HG03432 (cell line): ENCODE results near the gene LGI1.
"Not testable (repeated sequence)": the region's sequence is repeated elsewhere in the genome, so short reads cannot be mapped to it uniquely, and the experiment has no call there.

ENCODE experiments used
- ATAC-seq: cut with Tn5 transposase; IDR thresholded peaks from one replicate; pipeline ENCODE4 v1.9.1; 2021; ENCODE audit warnings: mild to moderate bottlenecking, moderate library complexity; ENCODE audit not compliant: unreplicated experiment

Gene LGI1

DNA sequence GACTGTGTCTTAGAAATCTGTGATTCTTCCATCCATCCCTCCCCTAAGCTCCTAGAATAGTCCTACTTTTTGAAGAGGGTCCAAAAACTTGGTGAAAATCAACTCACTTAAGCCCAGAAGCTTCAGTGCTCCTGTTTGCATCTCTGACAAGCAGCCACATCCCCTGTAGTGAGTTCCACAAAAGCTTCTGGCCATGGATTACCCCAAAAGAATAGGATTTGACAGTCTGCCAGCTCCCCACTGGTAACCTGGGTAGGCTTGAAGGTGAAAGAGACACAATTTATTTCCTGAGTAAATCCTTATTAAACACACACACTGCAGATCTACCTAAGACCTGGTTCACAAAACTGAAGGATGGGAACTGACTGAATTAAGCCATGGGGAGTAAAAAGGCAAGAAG is 46.5 kb downstream of the LGI1 start:
- ATAC-seq = no peak

DNA sequence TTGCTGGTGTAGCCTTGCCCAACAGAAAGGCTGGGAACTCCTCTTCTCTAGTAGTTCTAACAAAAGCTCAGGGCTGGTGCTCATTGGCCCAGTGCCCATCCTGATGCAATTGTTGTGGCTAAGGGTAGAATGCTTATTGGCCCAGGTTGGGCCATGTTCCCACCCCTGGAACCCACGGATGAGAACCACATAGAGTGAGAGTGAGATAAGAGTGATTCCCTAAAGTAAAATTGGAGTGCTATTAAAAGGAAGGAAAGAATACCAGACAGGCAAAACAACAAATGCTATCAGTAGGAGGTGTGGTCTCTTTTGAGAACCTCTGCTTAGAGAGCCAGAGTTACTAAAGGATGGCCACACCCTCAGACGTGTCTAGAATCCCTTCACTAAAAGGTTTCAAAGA is 49.2 kb downstream of the LGI1 start:
- no peak for ATAC-seq

DNA sequence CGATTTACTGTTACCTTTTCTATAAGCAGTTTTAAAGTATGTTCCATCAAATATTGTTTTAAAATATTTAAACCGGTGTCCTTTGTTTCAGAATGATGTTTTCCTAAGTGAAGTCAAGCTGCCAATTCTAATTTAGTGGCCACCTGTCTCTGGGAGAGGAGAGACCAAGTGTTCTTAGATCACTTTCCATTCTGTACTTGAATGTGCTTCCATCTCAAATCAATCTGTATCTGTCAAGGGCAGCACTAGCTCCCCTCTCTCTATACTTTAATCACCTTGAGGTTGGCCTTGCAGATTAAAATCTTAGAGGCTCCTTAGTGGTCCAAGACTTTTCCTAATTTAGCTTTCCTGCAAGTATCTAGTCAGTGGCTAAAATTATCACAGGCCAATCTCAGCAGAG is 49.6 kb downstream of the LGI1 start:
- ATAC-seq = no peak

DNA sequence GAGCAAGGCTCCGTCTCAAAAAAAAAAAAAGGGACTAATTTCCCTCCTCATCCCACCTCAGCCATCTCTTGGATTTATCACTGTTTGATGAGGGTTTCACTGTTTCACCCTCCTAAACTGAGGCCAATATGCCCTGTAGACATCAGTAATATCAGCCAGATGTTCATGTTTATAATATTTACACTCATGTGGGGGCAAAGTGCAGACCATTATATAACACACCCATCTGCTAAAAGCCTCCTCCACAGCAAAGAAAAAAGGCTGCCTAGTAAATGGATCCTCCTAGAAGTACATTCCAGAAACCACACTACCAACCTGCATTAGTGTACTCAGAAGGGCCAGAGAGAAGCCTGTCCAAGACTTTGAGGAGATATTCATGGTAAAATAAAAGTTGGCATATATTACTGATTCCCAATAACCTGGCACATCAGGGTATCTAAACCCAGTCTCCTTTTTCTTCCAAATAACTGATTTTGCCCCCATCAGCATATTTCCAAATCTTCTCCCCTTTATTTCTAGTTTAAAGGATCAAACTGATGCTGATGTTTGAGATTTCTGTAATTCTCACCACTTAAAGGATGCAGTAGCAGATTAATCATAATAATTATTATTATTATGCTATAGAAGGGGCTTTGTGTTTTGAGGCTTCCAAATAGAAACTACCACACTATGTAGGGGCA is 55.1 kb downstream of the LGI1 start:
- no peak for ATAC-seq

DNA sequence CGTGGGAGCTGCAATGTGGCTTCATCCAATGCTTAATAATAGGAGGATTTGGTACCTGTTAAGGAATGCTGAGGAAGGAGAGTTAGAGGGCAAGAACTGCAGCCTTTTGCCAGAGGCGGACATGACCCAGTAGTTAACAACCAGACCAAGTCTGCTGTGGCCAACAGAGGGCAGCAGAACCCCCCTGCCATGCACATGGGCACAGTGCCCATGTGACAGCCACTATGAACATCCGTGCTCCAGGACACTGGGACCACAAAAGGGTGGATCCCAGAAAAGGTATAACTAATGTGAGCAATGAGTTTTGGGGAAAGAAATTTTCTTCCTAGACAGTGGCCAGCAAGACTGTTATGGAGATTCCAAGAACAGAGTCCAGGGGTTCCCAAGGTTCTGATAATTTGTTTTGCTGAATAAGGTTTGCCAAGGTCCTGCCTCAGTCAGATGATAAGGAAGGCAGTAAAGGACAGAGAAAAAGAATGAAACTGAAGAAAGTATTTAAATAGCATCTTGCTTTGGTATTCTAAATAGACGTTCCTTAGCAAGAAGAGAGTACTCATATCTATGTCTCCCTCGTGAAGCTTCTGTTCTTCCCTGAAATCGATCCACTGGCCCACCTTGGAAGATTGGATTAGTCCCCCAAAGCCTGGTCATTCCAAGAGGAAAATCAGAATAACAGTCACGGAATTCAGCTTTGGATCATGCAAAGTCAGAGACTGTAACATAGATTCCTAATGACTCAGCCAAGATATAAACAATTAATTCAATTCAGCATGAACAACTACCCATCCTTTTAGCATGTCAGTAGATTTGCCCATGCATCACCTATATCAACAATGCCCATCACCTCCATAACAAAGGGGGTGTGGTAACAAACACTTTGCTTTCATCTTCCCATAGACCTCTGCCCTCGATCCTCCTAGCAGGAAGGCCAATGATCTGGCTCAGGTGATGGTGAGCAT is 56.0 kb downstream of the LGI1 start:
- no peak for ATAC-seq

DNA sequence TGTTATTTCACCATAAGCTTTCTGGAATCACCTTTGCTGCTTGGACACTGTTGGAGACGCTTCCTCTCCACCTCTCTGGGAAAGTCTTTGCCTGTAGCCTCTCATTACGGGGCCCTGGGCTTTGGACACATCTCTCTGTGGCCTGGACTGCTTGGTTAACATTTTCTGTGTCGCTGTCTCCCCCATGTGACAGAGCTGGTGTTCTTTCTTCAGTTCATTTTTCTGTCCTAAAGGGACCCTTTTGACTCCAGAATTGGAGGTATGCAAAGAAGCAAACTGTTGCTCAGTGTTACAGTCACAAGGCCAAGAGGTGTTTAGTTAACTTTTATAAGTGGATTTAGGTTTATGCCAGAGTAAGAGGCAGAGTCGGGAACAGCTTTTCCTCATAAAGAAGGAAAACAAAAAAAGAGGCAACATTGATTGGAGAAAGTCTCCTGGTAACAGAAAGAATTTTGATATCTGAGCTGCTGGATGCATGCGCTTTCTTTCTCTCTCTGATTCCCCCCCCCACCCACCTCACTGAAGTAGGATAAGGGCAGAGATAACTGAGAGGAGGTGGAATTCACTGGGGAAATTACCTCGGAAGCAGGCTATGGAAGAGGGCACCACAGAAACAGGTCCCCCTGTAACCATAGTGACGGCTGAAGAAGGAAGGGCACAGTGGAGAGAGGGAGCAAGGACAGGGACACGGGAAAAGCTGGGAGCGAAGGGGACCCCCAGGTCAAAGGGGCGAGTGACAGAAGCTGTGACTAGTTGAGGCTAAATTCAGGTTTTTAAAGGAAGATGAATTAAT is 57.8 kb downstream of the LGI1 start:
- ATAC-seq = no peak

DNA sequence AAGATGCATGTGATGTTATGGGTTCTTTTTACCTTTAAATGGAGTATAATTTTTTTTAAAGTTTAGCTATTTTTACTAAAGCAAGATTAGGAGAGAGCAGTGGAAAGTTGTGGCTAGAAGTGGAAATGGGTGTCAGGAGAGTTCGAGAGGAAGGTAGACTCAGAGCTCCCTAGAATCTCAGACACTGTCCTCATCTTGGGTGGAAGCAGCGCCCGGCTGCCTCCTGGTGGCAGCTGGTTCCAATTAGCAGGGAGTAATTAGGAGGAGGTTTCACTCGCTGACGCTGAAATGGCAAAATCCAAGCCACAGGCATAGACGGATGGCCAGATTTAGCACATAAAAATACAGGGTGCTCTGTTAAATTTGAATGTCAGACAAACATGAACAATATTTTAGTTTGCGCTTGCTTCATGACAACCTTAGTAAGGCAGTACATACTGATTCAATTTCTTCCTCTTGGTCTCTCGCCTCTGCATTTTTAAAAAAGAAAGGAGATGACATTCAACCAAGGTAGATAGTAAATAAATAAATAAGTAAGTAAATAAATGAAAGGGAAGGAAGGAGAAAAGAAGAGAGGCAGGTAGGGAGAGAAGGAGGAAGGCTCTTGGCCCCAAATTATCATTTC is 58.5 kb downstream of the LGI1 start:
- ATAC-seq = peak; percentile 76

DNA sequence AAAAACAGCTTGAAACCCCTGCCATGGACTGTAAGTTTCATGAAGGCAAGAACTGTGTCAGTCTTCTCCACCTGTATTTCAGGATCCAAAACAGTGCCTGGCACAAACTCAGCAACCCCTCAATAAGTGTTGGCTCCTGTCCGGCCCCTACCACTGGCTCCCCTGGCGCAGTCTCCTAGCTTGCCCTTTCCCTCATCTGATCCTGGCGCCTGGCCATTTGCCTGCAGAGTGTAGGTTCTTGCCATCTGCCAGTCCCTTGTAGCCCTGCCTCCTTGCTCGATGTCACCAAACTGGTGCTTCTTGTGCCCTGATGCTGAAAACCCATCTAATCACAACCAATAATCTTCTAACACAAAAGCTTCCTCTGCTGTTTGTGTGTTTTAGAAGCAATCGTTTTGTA is 60.4 kb downstream of the LGI1 start:
- ATAC-seq = no peak

DNA sequence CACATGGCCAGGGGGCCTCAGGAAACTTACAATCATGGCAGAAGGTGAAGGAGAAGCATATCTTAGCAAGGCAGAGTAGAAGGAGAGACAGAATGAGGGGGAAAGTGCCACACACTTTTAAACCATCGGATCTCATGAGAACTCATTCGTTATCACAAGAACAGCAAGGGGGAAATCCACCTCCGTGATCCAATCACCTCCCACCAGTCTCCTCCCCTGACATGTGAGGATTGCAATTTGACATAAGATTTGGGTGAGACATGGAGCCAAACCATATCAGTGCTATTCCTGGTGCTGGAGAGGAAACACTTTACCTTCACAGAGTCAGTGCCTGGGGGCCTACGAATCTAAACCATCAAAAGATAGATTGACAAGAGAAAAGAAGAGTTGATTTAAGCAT is 61.8 kb downstream of the LGI1 start:
- ATAC-seq = no peak

DNA sequence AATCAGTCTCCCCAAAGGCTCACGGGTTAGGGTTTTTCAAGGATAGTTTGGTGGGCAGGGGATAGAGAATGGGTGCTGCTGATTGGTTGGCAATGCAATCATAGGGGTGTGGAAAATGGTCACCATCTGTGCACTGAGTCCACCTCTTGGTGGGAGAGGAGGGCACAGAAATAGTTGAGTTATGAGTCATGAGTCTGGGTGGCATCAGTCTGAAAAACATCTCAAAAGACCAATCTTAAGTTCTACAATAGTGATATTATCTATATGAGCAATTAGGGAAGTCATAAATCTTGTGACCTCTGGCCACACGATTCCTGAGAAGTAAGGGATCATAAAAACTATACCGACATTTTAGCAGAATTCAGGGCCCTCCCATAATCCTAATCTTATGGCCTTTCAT is 62.7 kb downstream of the LGI1 start:
- no peak for ATAC-seq

DNA sequence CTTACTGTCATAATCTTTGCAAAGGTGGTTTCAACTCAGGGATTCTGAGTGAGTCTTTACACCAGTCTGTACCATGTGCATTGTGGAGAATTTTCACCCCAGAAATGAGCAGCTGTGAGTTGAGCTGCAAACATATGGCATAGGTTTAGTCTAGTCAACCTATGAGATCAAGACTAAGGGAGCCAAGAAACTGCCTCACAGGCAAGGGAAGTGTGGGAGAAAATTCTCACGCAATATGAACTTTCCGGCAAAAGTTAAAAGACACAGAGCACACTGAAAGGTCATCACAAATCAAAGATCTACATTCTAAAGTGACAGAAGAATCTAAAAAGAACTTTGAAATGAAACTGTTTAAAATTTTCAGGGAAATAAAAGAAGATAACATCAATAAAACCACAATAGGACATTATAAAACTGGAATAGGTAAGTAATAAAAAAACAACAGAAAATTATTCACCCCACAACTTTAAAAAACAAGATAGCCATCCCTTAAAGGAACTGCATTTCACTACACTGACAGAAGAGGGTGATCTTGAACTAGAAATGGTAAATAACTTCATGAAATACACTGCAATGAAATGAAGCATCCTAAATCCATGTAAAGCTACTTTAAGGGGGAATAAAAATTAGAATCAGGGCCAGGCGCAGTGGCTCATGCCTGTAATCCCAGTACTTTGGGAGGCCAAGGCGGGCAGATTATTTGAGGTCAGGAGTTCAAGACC is 63.5 kb downstream of the LGI1 start:
- ATAC-seq = no peak

DNA sequence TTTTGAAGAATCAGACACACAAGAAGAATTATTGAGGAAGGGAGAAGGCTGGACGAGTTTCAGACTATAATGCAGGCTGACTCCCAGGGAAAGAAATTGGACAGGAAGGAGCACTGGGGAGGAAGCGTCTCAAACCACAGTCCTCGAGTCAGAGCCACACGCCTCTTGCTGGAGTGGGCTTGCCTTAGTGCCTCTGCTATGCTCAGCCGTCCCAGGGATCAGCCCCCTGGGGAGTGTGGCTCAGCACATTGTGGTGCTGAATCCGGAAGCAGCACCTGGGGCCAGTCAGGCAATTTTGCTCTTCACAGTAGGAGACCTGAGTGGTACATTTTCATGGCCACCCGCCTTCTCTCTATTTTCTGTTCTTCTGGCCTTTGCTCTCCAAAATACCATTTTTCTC is 68.6 kb downstream of the LGI1 start:
- no peak for ATAC-seq

DNA sequence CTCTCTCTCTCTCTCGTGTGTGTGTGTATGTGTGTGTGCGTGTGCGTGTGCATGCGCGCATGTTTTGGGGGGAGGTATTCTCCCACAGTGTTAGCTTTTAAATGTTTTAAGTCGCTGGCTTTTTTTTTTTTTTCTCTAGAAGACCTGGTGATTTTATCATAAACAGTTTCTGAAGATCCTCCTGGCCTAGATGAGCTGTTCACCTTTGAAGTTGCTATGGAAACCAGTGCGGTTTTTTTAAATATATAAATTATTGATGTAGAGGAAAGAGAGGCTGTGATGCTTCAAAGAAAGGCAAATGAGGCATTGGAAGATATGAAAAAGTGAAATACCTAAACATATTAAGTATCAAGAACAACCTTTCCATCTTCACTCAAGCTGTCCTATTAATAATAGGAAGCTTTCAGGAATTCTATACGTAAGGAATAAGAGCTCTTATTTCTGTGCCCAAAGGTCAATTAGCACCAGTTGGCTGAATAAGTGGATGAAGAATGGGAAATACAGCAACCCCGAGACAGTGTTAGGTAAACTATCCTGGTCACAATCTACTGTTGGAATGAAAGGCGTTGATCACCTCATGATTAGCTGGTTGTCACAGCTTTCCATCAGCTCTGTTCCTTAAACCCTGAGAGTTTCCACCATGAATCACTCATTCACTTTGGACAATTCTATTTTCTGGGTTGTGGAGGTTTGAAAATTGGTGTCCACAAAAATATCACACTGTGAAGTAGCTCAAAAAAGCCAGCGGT is 69.5 kb downstream of the LGI1 start:
- ATAC-seq = no peak

DNA sequence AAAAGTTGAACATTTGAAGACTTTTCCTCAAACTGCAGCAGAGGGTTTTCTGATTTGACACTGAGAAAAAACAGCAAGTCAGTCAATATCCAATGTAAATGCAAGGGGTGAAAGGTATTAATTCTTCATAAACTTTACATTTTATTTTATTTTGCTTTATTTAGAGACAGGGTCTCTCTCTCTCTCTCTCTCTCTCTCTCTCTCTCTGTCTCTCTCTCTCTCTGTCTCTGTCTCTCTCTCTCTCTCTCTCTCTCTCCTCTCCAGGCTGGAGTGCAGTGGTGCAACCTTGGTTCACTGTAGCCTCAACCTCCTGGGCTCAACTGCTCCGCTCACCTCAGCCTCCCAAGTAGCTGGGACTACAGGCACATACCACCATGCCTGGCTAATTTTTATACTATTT is 73.3 kb downstream of the LGI1 start:
- ATAC-seq = not testable (repeated sequence)

DNA sequence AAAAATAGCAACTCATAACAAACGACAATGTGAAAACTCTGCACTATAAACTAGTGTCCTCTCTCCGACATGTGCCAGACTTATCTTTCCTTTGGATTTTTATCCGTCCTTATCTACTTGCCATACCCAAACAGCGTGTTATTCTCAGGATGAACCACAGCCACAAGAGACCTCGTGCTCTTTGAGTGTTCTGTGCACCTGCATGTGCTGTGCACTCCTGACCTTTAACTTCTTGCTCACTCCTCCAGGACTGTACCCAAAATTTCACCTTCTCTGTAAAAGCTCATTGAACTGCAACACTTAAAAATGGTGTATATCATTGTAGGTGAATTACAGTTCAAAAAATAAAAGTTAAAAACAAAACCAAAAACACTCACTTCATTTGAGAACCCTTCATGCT is 78.0 kb downstream of the LGI1 start:
- ATAC-seq = no peak

DNA sequence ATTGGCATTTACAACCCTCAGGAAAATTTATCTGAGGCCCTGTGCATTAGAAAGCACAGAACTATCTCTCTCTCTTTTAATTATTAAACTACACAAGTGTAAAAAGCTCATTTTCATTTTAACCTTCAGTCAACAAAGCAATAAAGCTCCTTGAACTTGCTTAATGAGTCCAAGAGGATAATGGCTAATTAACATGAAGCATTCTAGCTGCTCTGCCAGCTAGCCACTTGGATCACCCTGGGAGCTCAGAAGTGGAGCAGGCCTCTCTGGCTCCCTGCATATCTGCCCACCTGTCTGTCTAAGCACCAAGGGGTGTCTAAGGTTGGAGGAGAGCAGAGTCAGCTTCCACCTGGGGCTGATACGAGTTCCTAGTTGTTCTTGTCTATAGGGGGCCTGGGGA is 80.1 kb downstream of the LGI1 start:
- ATAC-seq = no peak

DNA sequence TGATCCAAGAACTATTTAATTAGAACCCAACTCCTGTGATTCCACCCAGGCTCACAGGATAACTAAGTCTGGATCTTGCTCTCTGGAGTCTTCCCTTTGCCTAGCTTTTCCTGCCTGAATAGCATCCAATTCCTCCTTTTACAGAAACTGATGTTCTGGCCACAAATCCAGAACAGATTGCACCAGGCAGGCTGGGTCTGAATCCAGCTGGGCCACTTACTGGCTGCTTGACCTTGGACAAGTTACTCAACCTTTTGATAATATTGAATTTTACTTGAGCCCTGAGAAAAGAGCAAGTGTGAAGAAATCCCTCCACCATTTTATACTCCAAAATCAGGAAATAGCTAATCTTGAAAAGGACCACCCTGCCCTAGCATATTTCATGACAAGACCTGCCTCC is 80.5 kb downstream of the LGI1 start:
- ATAC-seq = no peak

DNA sequence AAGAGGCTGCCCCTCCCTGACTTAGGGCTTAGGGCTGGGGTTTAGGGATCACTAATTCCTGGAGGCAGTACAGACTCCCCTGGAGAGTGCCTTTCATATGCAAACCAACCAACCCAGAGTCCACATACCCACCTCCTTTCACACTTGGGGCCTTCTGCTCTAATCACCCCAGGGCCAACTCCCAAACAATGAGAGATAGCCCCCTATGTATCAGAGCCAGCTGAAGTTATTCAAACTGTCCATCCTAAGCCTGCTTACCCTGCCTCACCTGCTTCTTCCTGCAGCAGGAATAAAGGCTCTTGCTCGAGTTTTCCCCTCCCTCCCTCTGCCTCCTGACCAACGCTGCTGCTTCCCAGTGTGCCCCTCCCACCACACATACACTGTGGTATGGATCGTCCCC is 84.2 kb downstream of the LGI1 start:
- no peak for ATAC-seq

DNA sequence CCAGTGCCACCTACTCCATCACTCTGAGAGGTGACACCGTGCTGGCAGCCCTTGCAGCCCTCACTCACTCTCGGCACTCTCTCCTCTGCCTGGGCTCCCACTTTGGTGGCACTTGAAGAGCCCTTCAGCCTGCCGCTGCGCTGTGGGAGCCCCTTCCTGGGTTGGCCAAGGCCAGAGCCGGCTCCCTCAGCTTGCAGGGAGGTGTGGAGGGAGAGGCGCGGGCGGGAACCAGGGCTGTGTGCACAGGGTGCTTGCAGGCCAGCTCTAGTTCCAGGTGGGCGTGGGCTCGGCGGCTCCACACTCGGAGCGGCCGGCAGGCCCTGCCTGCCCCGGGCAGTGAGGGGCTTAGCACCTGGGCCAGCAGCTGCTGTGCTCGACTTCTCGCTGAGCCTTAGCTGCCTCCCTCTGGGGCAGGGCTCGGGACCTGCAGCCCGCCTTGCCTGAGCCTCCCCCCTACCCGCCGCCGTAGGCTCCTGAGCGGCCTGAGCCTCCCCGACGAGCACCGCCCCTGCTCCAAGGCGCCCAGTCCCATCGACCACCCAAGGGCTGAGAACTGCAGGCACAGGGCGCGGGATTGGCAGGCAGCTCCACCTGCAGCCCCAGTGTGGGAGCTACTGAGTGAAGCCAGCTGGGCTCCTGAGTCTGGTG is 87.4 kb downstream of the LGI1 start:
- no peak for ATAC-seq
